MG63 (cell line): Measurements from ENCODE around the gene KRT4. TPM values are rescaled to one million over a fixed set of nuclear protein-coding genes. Genes with fewer than 3 reads are reported as not detected.

Experiments
- DNase-seq: peaks from one replicate; pipeline ENCODE4 v3.0.0-alpha.2; 2020
- H3K27me3 ChIP-seq: fragments of 250-450 bp; sonication (Bioruptor Pico); 2 replicates; pipeline ENCODE4 v1.5.1; 2020; ENCODE audit warnings: mild to moderate bottlenecking, moderate library complexity
- H3K36me3 ChIP-seq: fragments of 250-450 bp; sonication (Bioruptor Pico); 2 replicates; pipeline ENCODE4 v1.5.1; 2020; ENCODE audit warnings: mild to moderate bottlenecking, moderate library complexity
- H3K4me3 ChIP-seq: fragments of 250-450 bp; sonication (Bioruptor Pico); 2 replicates; pipeline ENCODE4 v1.5.1; 2020; ENCODE audit warnings: mild to moderate bottlenecking, moderate library complexity
- H3K9me3 ChIP-seq: fragments of 250-450 bp; sonication (Bioruptor Pico); 2 replicates; pipeline ENCODE4 v1.5.1; 2020; ENCODE audit warnings: mild to moderate bottlenecking, moderate library complexity
- total RNA-seq: library from RNA; depleted of rRNA; stranded (reverse); fragments of >200 nt; shearing (Covaris generic); gene quantifications from 2 replicates; pipeline ENCODE4 v1.2.3, GENCODE V29; 2014; ENCODE audit warnings: low replicate concordance

Gene KRT4
- total RNA-seq, 1 experiment from 2014 or later, result not detected

GRCh38 chr12:52838609-52839435, 24.9 kb upstream of the KRT4 start:
- Histone ChIP-seq H3K9me3 (no peaks in the 10 kb centered on the region), H3K4me3 (no peak overlapping the region), H3K27me3 (no peaks in the 10 kb centered on the region), H3K36me3 (no peaks in the 10 kb centered on the region)
- DNase-seq, result no peak

- no peaks in the 10 kb centered on the region for H3K36me3 ChIP-seq
- H3K27me3 ChIP-seq, result no peaks in the 10 kb centered on the region
- no peak overlapping the region for H3K4me3 ChIP-seq
- DNase-seq, result no peak
- no peaks in the 10 kb centered on the region for H3K9me3 ChIP-seq
These were observed 24.1 kb upstream of the KRT4 start for GRCh38 chr12:52837781-52838608.

- no peaks in the 10 kb centered on the region for H3K9me3 ChIP-seq
- no peak overlapping the region for H3K4me3 ChIP-seq
- no peaks in the 10 kb centered on the region for H3K36me3 ChIP-seq
- no peaks in the 10 kb centered on the region for H3K27me3 ChIP-seq
- DNase-seq, result peak; percentile 54
These were observed 23.5 kb upstream of the KRT4 start for GRCh38 chr12:52837413-52837741.

- no peaks in the 10 kb centered on the region for H3K9me3 ChIP-seq
- DNase-seq, result no peak
- no peak overlapping the region for H3K4me3 ChIP-seq
- H3K27me3 ChIP-seq, result no peaks in the 10 kb centered on the region
- no peaks in the 10 kb centered on the region for H3K36me3 ChIP-seq
These were observed 22.8 kb upstream of the KRT4 start for GRCh38 chr12:52836491-52837412.

GRCh38 chr12:52836042-52836466, 22.1 kb upstream of the KRT4 start:
- H3K36me3 ChIP-seq, result no peaks in the 10 kb centered on the region
- H3K9me3 ChIP-seq, result no peaks in the 10 kb centered on the region
- no peaks in the 10 kb centered on the region for H3K27me3 ChIP-seq
- DNase-seq, result peak; percentile 56
- no peak overlapping the region for H3K4me3 ChIP-seq

GRCh38 chr12:52835271-52836041, 21.5 kb upstream of the KRT4 start:
- Histone ChIP-seq H3K9me3 (no peaks in the 10 kb centered on the region), H3K36me3 (no peaks in the 10 kb centered on the region), H3K4me3 (no peak overlapping the region), H3K27me3 (no peaks in the 10 kb centered on the region)
- no peak for DNase-seq

GRCh38 chr12:52834727-52835001, 20.7 kb upstream of the KRT4 start:
- DNase-seq, result no peak
- Histone ChIP-seq H3K4me3 (no peak overlapping the region), H3K36me3 (no peaks in the 10 kb centered on the region), H3K9me3 (no peaks in the 10 kb centered on the region), H3K27me3 (no peaks in the 10 kb centered on the region)

- no peaks in the 10 kb centered on the region for H3K27me3 ChIP-seq
- no peak for DNase-seq
These were observed 20.2 kb upstream of the KRT4 start, which contains the start of gene KRT79 for GRCh38 chr12:52833922-52834726. KRT79 (minus strand) TSS chr12:52834311; CDS start chr12:52834260, 51 bp downstream.

GRCh38 chr12:52832985-52833905, 19.3 kb upstream of the KRT4 start:
- H3K27me3 ChIP-seq, result no peaks in the 10 kb centered on the region
- no peaks in the 10 kb centered on the region for H3K36me3 ChIP-seq
- H3K9me3 ChIP-seq, result no peaks in the 10 kb centered on the region
- no peak for DNase-seq
- H3K4me3 ChIP-seq, result no peak overlapping the region

More at GRCh38 chr12:52833922-52834726, 20.2 kb upstream of the KRT4 start, which contains the start of gene KRT79:
- H3K9me3 ChIP-seq, result no peaks in the 10 kb centered on the region
- H3K4me3 ChIP-seq, result no peak within 1 kb of the TSS
- H3K36me3 ChIP-seq, result no peaks in the 10 kb centered on the region

- H3K9me3 ChIP-seq, result no peaks in the 10 kb centered on the region
- no peaks in the 10 kb centered on the region for H3K27me3 ChIP-seq
- no peak overlapping the region for H3K4me3 ChIP-seq
- no peaks in the 10 kb centered on the region for H3K36me3 ChIP-seq
- DNase-seq, result no peak
These were observed 18.5 kb upstream of the KRT4 start for GRCh38 chr12:52832451-52832850.

- no peaks in the 10 kb centered on the region for H3K9me3 ChIP-seq
- no peaks in the 10 kb centered on the region for H3K36me3 ChIP-seq
- DNase-seq, result no peak
- H3K4me3 ChIP-seq, result no peak overlapping the region
- no peaks in the 10 kb centered on the region for H3K27me3 ChIP-seq
These were observed 17.3 kb upstream of the KRT4 start for GRCh38 chr12:52831251-52831650.

GRCh38 chr12:52829986-52830770, 16.3 kb upstream of the KRT4 start:
- H3K4me3 ChIP-seq, result no peak overlapping the region
- no peak for DNase-seq
- no peaks in the 10 kb centered on the region for H3K9me3 ChIP-seq
- no peaks in the 10 kb centered on the region for H3K27me3 ChIP-seq
- no peaks in the 10 kb centered on the region for H3K36me3 ChIP-seq

GRCh38 chr12:52828591-52829021, 14.7 kb upstream of the KRT4 start:
- Histone ChIP-seq H3K4me3 (no peak overlapping the region), H3K36me3 (no peaks in the 10 kb centered on the region), H3K27me3 (no peaks in the 10 kb centered on the region), H3K9me3 (no peaks in the 10 kb centered on the region)
- no peak for DNase-seq

GRCh38 chr12:52828156-52828555, 14.2 kb upstream of the KRT4 start:
- Histone ChIP-seq H3K4me3 (no peak overlapping the region), H3K27me3 (no peaks in the 10 kb centered on the region), H3K36me3 (no peaks in the 10 kb centered on the region), H3K9me3 (no peaks in the 10 kb centered on the region)
- DNase-seq, result no peak
